LNCaP clone FGC (cell line): Measurements from ENCODE around the gene ANP32B.

ENCODE experiments used
- DNase-seq: peaks from one replicate; pipeline ENCODE4 v3.0.0-alpha.2; 2011; ENCODE audit warnings: low read depth
- H3K4me3 ChIP-seq: 2 replicates; pipeline ENCODE4 v1.5.1; 2011; ENCODE audit warnings: mild to moderate bottlenecking, low read depth, low read length, control low read depth
- TF ChIP-seq, protein P1 (sequence below): IDR thresholded peaks from 2 replicates; pipeline ENCODE4 v1.5.1; 2012; ENCODE audit warnings: mild to moderate bottlenecking; ENCODE audit not compliant: control insufficient read depth, insufficient read depth; ENCODE audit errors: extremely low read depth

Gene ANP32B

DNA sequence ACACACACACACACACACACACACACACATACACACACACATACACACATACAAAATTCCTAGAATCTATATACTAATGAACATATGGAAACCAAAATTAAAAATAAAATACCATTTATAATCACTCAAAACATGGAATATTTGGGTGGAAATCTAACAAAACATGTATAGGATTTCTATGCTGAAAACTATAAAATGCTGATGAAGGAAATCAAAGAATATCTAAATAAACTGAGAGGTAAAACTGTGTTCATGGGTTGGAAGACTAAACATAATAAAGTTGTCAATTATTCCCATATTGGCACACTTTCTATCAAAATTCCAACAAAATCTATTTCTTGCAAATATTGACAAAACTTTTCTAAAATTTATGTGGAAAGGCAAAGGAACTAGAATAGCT lies 48.0 kb downstream of the ANP32B start:
- DNase-seq = no peak
- no peak overlapping the region for H3K4me3 ChIP-seq

DNA sequence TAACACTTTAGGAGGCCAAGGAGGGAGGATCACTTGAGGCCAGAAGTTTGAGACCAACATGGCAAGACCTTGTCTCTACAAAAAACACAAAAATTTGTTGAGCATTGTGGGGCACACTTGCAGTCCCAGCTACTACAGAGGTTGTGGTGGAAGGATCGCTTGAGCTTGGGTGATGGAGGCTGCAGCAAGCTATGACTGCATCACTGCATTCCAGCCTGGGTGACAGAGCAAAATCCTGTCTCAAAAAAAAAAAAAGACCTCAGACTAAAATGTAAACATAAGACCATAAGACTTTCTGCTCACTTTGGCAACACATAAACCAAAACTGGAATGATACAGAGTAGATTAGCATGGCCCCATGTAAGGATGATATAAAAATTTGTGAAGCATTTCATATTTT lies 48.8 kb downstream of the ANP32B start:
- H3K4me3 ChIP-seq = no peak overlapping the region
- no peak for DNase-seq
- TF ChIP-seq, protein P1, sequence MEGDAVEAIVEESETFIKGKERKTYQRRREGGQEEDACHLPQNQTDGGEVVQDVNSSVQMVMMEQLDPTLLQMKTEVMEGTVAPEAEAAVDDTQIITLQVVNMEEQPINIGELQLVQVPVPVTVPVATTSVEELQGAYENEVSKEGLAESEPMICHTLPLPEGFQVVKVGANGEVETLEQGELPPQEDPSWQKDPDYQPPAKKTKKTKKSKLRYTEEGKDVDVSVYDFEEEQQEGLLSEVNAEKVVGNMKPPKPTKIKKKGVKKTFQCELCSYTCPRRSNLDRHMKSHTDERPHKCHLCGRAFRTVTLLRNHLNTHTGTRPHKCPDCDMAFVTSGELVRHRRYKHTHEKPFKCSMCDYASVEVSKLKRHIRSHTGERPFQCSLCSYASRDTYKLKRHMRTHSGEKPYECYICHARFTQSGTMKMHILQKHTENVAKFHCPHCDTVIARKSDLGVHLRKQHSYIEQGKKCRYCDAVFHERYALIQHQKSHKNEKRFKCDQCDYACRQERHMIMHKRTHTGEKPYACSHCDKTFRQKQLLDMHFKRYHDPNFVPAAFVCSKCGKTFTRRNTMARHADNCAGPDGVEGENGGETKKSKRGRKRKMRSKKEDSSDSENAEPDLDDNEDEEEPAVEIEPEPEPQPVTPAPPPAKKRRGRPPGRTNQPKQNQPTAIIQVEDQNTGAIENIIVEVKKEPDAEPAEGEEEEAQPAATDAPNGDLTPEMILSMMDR = no peak

More for the DNA sequence above, 48.0 kb downstream of the ANP32B start:
- TF ChIP-seq, protein P1 = no peak

DNA sequence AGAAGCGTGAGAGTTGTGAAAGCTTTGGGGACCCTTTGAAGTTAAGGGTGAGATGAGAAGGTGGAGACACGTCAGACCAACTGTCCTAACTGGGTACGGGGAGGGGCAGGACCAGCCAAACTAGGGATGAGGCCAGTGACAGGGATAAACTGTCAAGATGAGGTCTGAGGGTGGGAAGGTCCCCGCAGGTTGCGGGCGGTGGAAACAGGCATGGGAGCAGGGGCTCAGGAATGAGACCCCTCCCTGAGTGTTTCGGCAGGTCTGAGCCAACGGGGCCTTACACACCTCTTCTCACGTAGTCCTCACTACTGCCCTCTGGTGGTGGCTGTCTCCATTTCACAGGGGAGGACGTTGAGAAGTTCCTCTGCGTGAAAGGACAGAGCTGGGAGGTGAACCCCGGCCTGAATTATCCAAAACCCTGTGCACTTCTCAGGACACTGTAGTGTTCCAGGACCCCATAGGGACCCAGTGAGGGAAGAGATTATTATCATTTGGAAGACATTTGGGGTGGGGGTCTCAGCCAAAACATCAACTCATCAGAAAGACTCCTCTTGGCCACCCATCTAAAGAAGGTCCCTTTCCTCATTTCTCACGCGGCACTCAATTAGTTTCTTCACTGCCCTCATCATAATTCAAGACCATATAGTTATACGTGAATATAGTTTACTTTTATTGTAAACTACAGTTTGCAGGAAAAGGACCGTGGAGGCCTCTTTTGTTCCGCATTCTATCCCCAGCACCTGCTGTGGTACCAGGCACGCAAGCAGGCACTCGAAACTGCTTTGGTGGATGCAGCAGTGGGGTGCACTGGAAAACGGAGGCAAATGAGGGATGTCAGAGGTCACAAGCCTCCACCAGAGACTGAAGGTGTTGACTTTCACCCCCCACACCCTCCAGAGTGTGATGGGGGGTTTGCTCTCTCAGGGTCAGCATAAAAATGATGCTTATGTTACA lies 51.7 kb downstream of the ANP32B start:
- no peak for DNase-seq
- no peak overlapping the region for H3K4me3 ChIP-seq

DNA sequence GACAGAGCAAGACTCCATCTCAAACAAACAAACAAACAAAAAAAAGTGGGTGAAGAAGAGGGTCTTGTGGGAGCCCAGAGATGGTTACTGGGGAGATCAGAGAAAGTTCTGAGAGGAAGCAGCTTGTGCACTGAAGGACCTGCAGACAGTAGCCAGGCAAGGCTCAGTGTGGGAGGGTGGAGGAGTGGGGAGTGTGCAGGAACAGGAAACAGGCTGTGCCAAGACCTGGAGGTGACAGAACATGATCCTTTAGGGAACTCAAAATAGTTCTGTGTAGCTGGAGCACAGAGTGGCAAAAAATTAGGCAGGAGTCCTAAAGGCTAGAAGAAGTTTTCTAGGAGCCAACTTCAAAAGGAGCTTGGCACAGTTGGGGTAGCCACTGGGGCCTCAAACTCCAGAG lies 54.2 kb downstream of the ANP32B start:
- DNase-seq = no peak
- TF ChIP-seq, protein P1 = no peak
- no peak overlapping the region for H3K4me3 ChIP-seq

More for the DNA sequence above, 51.7 kb downstream of the ANP32B start:
- TF ChIP-seq, protein P1 = peak; percentile 76

DNA sequence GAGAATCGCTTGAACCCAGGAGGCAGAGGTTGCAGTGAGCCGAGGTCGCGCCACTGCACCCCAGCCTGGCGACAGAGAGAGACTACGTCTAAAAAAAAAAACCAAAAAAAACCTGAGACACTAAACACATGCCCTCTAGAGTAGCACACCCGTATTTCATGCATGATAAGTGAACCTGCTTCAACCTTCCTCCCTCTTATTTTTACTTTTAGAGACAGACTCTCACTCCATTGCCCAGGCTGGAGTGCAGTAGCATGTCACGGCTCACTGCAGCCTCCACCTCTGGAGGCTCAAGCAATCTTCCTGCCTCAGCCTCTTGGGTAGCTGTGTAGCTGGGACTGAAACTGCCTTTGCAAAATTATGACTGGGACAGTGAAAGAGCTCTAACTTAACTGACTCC lies 55.8 kb downstream of the ANP32B start:
- no peak for DNase-seq
- TF ChIP-seq, protein P1 = no peak
- no peak overlapping the region for H3K4me3 ChIP-seq

DNA sequence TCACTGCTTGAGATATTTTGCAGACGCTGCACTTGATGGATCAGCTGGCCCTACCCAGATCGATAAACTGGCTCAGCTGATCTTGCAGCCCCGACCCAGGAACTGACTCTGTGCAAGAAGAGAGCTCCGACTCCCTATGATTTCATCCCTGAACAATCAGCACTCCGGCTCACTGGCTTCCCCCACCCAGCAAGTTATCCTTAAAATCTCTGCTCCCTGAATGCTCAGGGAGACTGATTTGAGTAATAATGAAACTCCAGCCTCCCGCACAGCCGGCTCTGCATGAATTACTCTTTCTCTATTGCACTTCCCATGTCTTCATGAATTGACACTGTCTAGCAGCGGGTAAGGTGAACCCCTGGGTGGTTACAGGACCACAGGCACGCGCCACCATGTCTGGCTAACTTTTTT lies 56.5 kb downstream of the ANP32B start:
- DNase-seq = no peak
- H3K4me3 ChIP-seq = no peak overlapping the region
- TF ChIP-seq, protein P1 = no peak

DNA sequence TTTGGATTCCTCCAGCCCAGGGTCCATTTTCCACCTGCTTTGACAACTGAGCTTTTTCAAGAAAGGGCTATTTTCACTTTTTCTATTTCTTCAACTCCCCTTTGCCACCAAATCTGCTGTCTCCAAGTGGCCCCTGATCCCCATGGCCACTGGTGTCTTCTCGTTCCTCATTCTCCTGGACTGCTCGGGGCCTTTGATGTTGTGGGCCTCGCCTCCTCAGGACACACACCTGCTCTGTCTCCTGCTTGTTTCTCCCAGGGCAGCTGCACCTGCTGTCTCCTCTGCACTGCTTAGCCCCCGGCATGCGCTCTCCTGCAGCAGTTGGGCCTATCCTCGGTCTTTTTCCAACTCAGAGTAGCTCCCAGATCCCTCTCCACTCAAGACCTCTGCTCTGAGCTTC lies 57.1 kb downstream of the ANP32B start:
- DNase-seq = no peak
- TF ChIP-seq, protein P1 = no peak
- no peak overlapping the region for H3K4me3 ChIP-seq
